Mesendoderm (in vitro differentiated cells): ENCODE results near the gene APOBEC2.
A peak's percentile ranks its signal among the peaks of the same experiment; 100 is the strongest.

Experiments used
- DNase-seq: peaks from one replicate; pipeline ENCODE4 v3.0.0; 2013
- H2AK5ac ChIP-seq: 2 replicates; pipeline ENCODE4 v1.6.1; 2013; ENCODE audit warnings: low read length, inconsistent platforms
- H2BK120ac ChIP-seq: 2 replicates; pipeline ENCODE4 v1.6.1; 2013; ENCODE audit warnings: low read depth, mild to moderate bottlenecking, low read length, moderate library complexity, mixed read lengths
- H2BK15ac ChIP-seq: replicated peaks from 2 replicates; pipeline ENCODE4 v1.6.1; 2013; ENCODE audit warnings: low read depth, mild to moderate bottlenecking, moderate library complexity
- H2BK5ac ChIP-seq: 2 replicates; pipeline ENCODE4 v1.6.1; 2013; ENCODE audit warnings: low read length, inconsistent platforms
- H3K18ac ChIP-seq: 2 replicates; pipeline ENCODE4 v1.6.1; 2013; ENCODE audit warnings: mild to moderate bottlenecking, low read length, mixed read lengths
- H3K23ac ChIP-seq: one replicate; pipeline ENCODE4 v1.6.1; 2013; ENCODE audit warnings: low read length
- H3K27ac ChIP-seq: 2 replicates; pipeline ENCODE4 v1.5.1; 2013; ENCODE audit warnings: low read depth, mild to moderate bottlenecking, inconsistent platforms, low read length, moderate library complexity
- H3K27me3 ChIP-seq: 2 replicates; pipeline ENCODE4 v1.6.1; 2013; ENCODE audit warnings: low read length, control low read depth, mild to moderate bottlenecking, inconsistent platforms; ENCODE audit not compliant: insufficient read depth, poor library complexity
- H3K36me3 ChIP-seq: 2 replicates; pipeline ENCODE4 v1.6.1; 2013; ENCODE audit warnings: low read length, inconsistent platforms; ENCODE audit not compliant: control insufficient read depth, insufficient read depth
- H3K4ac ChIP-seq: one replicate; pipeline ENCODE4 v1.6.1; 2013; ENCODE audit warnings: low read depth, mild to moderate bottlenecking, low read length, moderate library complexity
- H3K4me1 ChIP-seq: 2 replicates; pipeline ENCODE4 v1.6.1; 2013; ENCODE audit warnings: low read depth, low read length, inconsistent platforms; ENCODE audit not compliant: control insufficient read depth
- H3K4me2 ChIP-seq: 2 replicates; pipeline ENCODE4 v1.6.1; 2013; ENCODE audit warnings: low read length
- H3K4me3 ChIP-seq: 2 replicates; pipeline ENCODE4 v1.5.1; 2013; ENCODE audit warnings: mild to moderate bottlenecking, low read length
- H3K56ac ChIP-seq: one replicate; pipeline ENCODE4 v1.6.1; 2013; ENCODE audit warnings: low read length
- H3K79me1 ChIP-seq: 2 replicates; pipeline ENCODE4 v1.6.1; 2013; ENCODE audit warnings: low read length, inconsistent platforms
- H3K79me2 ChIP-seq: 2 replicates; pipeline ENCODE4 v1.6.1; 2013; ENCODE audit warnings: mild to moderate bottlenecking, low read length; ENCODE audit not compliant: control insufficient read depth, insufficient read depth
- H3K9ac ChIP-seq: 2 replicates; pipeline ENCODE4 v1.6.1; 2013; ENCODE audit warnings: low read length, inconsistent platforms
- H4K5ac ChIP-seq: one replicate; pipeline ENCODE4 v1.6.1; 2013; ENCODE audit warnings: low read length
- H4K8ac ChIP-seq: one replicate; pipeline ENCODE4 v1.6.1; 2013; ENCODE audit warnings: low read depth, mild to moderate bottlenecking, control low read depth, low read length, moderate library complexity
- WGBS: extraction: QIAGEN DNeasy Blood & Tissue Kit; methylation state at CpG from one replicate; pipeline ENCODE4 v1.1.7; 2013; ENCODE audit warnings: low lambda C conversion rate, missing lambda C conversion rate; ENCODE audit not compliant: insufficient coverage; ENCODE audit errors: extremely low coverage; 5-methylcytosine and 5-hydroxymethylcytosine counted together

APOBEC2 gene

GRCh38 chr6:41090841-41091761 is 38.1 kb downstream of the APOBEC2 start:
- Histone ChIP-seq H3K56ac (no peak overlapping the region), H2BK120ac (no peak overlapping the region), H3K23ac (no peak overlapping the region), H2AK5ac (no peak overlapping the region), H2BK5ac (no peak overlapping the region), H3K27me3 (no peaks in the 10 kb centered on the region), H3K79me1 (peaks cover 2% of the 10 kb centered on the region), H4K5ac (no peak overlapping the region), H4K8ac (no peak overlapping the region), H3K4ac (no peak overlapping the region), H3K27ac (no peak overlapping the region), H3K4me3 (no peak overlapping the region), H3K9ac (no peak overlapping the region), H3K18ac (no peak overlapping the region), H3K79me2 (no peaks in the 10 kb centered on the region), H3K4me1 (no peaks in the 10 kb centered on the region), H2BK15ac (no peak overlapping the region), H3K4me2 (no peak overlapping the region), H3K36me3 (peaks cover 17% of the 10 kb centered on the region)
- WGBS, result no CpG with 5 or more reads among the region's 1 CpG
- DNase-seq, result no peak

GRCh38 chr6:41092421-41093140 is 39.6 kb downstream of the APOBEC2 start:
- Histone ChIP-seq H3K9ac (no peak overlapping the region), H3K79me1 (no peaks in the 10 kb centered on the region), H3K79me2 (no peaks in the 10 kb centered on the region), H3K18ac (no peak overlapping the region), H3K4me1 (no peaks in the 10 kb centered on the region), H3K4ac (no peak overlapping the region), H3K27me3 (no peaks in the 10 kb centered on the region), H2BK5ac (no peak overlapping the region), H2BK120ac (no peak overlapping the region), H3K36me3 (peaks cover 21% of the 10 kb centered on the region), H4K5ac (no peak overlapping the region), H3K56ac (no peak overlapping the region), H4K8ac (no peak overlapping the region), H3K27ac (no peak overlapping the region), H3K4me2 (no peak overlapping the region), H3K23ac (no peak overlapping the region), H3K4me3 (no peak overlapping the region), H2BK15ac (no peak overlapping the region), H2AK5ac (no peak overlapping the region)
- peak; percentile 25 for DNase-seq
- WGBS, result no CpG with 5 or more reads among the region's 4 CpGs

DNA sequence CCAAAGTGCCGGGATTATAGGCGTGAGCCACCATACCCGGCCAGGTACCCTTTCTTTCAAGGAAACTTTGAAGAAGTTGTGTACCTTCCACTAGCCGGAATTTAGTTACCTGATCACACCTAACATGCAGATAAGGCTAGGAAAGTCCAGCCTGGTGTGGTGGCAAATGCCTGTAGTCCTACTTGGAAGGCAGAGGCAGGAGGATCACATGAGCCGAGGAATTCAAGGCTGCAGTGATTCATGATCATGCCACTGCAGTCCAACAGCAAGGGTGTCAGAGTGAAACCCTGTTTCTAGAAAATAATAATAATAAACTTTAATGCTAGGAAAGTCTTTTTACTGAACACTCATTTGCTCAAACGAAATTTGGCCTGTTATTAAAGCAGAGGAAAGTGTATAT is 40.7 kb downstream of the APOBEC2 start:
- no peak for DNase-seq
- peaks cover 28% of the 10 kb centered on the region for H3K36me3 ChIP-seq
- no peak overlapping the region for H3K4me2 ChIP-seq
- no peak overlapping the region for H2BK5ac ChIP-seq
- no peaks in the 10 kb centered on the region for H3K4me1 ChIP-seq
- no peak overlapping the region for H4K8ac ChIP-seq
- no peak overlapping the region for H4K5ac ChIP-seq
- H3K27me3 ChIP-seq, result no peaks in the 10 kb centered on the region
- H2BK120ac ChIP-seq, result no peak overlapping the region
- WGBS, result no CpG with 5 or more reads among the region's 6 CpGs
- H3K56ac ChIP-seq, result no peak overlapping the region
- no peak overlapping the region for H3K9ac ChIP-seq
- H3K79me1 ChIP-seq, result no peaks in the 10 kb centered on the region
- H2AK5ac ChIP-seq, result no peak overlapping the region
- H3K4ac ChIP-seq, result no peak overlapping the region
- H3K18ac ChIP-seq, result no peak overlapping the region
- H3K23ac ChIP-seq, result no peak overlapping the region
- no peak overlapping the region for H2BK15ac ChIP-seq
- H3K27ac ChIP-seq, result no peak overlapping the region
- no peaks in the 10 kb centered on the region for H3K79me2 ChIP-seq
- H3K4me3 ChIP-seq, result no peak overlapping the region

- Histone ChIP-seq H3K4me2 (no peak overlapping the region), H3K27ac (no peak overlapping the region), H3K9ac (no peak overlapping the region), H3K23ac (no peak overlapping the region), H2BK15ac (no peak overlapping the region), H3K27me3 (no peaks in the 10 kb centered on the region), H2BK120ac (no peak overlapping the region), H3K56ac (no peak overlapping the region), H3K4me1 (no peaks in the 10 kb centered on the region), H2AK5ac (no peak overlapping the region), H3K4me3 (no peak overlapping the region), H3K79me1 (peaks cover 1% of the 10 kb centered on the region), H3K18ac (no peak overlapping the region), H3K36me3 (peaks cover 22% of the 10 kb centered on the region), H4K5ac (no peak overlapping the region), H2BK5ac (no peak overlapping the region), H3K79me2 (no peaks in the 10 kb centered on the region), H4K8ac (no peak overlapping the region), H3K4ac (no peak overlapping the region)
- peak; percentile 56 for DNase-seq
- no CpG with 5 or more reads among the region's 5 CpGs for WGBS
Observed at GRCh38 chr6:41097467-41098090, 44.6 kb downstream of the APOBEC2 start.

DNA sequence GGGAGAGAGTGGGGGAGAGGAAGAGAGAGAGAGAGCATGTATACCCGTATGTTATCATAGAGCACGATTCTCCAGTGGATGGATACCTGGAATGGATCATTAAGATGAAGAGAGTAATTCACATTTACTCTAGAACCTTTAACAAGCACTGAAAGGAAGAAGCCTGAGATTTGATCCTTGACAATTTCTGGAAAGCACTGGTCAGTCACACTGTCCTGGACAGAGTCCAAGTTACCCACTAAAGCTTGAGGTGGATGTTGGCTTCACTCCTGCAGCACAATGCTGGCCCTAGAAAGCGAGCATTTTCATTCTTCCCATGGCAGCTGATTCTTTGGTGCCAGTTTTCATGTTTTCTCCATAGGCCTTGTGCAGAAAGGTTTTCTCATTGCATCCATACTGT is 45.4 kb downstream of the APOBEC2 start:
- H4K8ac ChIP-seq, result no peak overlapping the region
- H2BK15ac ChIP-seq, result no peak overlapping the region
- H3K18ac ChIP-seq, result no peak overlapping the region
- no peak overlapping the region for H3K9ac ChIP-seq
- no peak overlapping the region for H3K23ac ChIP-seq
- H3K56ac ChIP-seq, result no peak overlapping the region
- H3K27ac ChIP-seq, result no peak overlapping the region
- no peak overlapping the region for H4K5ac ChIP-seq
- no peak overlapping the region for H2AK5ac ChIP-seq
- no peak overlapping the region for H3K4me3 ChIP-seq
- no peak overlapping the region for H3K4ac ChIP-seq
- no peak overlapping the region for H2BK120ac ChIP-seq
- H3K79me2 ChIP-seq, result no peaks in the 10 kb centered on the region
- no peak overlapping the region for H2BK5ac ChIP-seq
- H3K4me2 ChIP-seq, result no peak overlapping the region
- peaks cover 19% of the 10 kb centered on the region for H3K36me3 ChIP-seq
- no CpG with 5 or more reads among the region's 3 CpGs for WGBS
- no peak for DNase-seq
- H3K79me1 ChIP-seq, result peaks cover 1% of the 10 kb centered on the region
- no peaks in the 10 kb centered on the region for H3K4me1 ChIP-seq
- H3K27me3 ChIP-seq, result no peaks in the 10 kb centered on the region
